EL (cell line): ENCODE results near the gene SF3A2.
A peak's percentile ranks its signal among the peaks of the same experiment; 100 is the strongest.

Experiments
- DNase-seq: peaks from one replicate; pipeline ENCODE4 v3.0.0-alpha.2; 2016

Gene SF3A2

DNA sequence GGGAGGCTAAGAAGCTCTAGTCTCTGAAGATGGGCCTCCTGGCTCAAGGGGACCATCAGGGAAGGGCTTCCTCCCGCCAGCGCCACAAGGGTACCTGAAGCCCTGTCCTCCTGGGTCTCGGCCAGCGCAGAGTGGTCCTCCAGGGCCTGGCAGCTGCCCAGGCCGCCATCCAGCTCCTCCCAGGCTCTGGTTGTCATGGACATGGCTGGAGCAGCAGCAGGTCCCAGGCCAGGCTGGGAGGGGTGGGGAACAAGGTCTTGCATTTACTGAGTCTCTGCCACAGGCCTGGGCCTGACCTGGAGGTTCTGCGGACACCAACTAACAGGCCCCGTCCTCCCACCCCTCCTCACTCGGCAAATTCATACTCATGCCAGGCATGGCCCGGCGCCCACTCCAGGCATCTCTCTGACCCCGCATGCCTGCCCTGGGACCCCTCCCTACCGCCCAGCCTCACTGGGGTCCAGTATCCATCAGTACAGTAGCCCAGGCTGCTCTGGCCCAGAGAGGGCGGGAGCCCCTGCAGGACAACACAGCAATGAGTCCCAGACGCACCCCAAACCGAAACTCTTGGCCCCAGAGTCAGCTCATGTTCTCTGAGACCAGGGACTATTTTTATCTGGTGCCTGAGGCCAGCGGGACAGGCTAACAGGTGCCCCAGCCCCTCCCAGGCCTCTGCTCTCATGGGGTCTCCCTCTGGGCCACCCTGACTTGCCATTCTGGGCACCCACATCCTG is 18.7 kb downstream of the SF3A2 start:
- no peak for DNase-seq

DNA sequence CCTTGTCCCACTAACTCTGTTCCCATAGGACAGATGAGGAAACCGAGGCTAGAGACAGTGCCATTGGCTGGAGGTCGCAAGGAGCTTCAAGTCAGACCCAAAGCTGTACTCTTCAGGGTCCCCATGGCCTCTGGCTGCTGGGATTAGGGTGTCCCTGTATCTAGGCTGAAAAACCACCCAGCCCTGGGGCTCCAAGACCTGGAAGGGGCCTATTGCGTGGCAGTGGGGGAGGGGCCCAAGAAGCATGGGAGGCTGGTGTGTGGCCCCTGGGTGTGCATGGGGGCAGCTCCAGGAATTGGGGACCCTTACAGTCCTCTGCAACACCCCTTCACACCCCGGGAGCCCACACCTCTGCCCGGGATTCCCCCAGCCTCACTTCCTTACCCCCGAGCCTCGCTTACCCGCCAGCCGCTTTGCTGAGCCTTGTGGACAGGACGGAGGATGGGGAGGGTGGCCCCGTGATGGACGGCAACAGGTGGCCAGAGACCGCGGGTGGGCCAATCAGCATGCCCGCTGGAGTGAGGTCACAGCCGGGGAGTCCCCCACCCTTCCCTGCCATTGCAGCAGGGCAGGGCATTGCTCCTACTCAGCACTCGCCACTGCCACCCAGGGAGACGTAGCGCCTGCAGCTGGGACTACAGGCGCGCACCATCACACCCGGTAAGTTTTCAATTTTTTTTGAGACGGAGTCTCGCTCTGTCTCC is 19.5 kb downstream of the SF3A2 start, which contains the start of gene JSRP1:
Gene JSRP1 (minus strand): TSS at position 436 of the 704 bp plus-strand sequence. CDS start 1,103 bp downstream, outside the sequence.
- no peak for DNase-seq

DNA sequence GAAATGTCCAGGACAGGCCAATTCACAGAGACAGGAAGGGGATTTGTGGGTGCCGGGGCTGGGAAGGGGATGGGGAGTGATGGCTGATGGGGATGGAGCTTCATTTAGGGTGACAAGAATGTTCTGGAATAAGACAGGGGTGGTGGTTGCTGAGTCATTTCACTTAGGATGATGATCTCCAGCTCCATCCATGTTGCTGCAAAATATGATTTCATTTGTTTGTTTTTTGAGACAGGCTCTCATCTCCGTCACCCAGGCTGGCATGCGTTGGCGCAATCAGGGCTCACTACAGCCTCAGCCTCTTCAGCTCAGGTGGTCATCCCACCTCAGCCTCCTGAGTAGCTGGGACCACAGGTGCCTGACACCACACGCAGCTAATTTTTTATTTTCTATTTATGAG is 22.7 kb downstream of the SF3A2 start:
- peak; percentile 63 for DNase-seq

DNA sequence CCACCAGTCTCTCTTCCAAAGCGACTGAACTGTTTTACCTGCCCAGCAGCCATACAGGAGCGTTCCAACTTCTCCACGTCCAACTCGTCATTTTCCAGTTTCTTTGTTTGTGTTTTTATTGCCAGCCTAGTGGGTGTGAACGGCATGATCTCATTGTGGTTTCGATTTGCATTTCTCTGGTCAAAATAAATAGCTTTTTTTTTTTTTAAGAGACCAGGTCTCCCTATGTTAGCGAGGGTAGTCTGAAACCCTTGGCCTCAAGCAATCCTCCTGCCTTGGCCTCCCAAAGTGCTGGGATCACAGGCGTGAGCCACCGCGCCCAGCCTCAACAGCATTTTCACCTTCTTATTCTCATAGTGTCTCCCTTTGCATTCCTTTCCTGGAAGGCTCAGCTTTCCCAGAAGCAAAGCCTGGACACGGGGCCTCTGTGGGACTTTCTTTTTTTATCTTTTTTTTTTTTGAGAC is 23.7 kb downstream of the SF3A2 start:
- DNase-seq = peak; percentile 45

DNA sequence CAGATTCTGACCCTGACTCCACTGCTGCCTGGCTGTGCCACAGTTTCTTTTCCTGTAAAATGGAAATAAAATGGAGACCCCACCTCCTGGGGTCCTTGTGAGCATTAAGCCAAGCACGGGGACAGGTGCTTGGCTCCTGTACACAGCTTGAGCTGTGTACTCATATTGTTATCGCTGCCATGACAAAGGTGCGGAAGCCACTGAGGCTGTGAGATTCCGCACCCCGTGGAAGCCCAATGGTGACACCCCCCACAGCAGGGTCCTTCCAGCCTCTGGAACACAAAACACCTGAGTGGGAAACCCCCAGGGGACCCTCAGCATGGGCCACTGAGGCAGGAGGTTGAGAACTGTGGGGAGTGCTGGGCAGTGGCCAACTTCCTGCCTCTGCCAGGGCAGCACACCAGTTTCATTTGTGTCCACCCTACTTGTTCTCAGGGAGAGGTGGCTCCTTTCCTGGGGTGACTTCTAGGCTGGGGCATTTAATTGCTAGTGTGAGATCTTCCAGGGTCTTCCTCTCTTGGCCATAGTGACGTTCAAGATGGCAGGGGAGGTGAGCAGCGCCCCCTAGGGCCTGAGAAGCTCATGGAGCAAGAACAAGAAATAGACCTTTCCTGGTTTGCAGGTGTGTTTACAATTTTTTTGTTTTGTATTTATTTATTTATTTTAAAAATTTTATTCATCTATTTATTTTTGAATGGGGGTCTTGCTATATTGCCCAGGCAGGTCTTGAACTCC is 25.0 kb downstream of the SF3A2 start:
- no peak for DNase-seq

DNA sequence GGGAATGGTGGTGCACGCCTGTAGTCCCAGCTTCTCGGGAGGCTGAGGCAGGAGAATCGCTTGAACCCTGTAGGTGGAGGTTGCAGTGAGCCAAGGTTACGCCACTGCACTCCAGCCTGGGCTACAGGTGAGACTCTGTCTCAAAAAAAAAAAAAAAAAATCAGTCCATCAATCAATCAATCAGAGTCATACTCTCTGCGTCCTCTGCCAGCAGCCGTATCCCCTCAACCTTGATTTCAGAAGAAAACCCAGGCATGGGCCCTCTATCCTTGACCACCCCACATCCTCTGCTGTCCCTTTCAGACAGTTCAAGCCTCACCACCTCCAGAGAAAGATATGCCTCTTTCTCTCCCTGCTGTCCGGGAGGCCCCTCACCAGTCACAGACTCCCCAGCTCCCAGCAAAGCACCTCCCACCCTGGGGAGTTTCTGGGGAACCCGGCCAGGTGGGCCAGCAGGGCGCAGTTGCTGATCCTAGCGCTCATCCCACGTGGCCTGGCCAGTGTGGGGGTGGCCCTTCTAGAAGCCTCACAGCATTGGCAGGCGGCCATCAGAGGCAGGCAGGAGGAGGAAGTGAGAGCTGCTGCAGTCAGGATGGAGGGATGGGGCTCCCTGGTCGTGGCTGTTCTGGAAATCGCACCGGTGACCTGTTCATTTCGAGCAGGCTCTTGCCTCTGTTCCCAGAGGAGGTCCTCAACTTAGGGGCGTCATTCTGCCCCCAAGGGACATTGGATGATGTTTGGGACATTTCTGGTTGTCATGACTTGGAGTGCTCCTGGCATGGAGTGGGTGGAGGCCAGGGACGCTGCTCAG is 29.8 kb downstream of the SF3A2 start:
- DNase-seq = peak; percentile 70

DNA sequence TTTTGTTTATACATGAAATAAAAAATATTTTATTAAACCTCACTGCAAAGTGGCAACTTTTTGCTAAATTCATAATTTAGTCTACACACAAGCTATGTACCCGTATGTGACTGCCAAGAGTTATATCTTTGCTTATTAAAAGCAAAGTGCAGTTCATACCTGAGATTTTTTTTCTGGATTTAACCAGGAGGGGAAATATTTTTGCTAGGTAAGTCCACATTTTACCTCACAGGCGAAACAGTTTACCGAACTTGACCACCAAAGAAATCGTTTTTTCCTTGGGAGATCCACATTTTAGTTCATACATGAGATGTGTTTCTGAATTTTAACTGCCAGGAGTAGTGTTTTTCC is 31.8 kb downstream of the SF3A2 start:
- no peak for DNase-seq

DNA sequence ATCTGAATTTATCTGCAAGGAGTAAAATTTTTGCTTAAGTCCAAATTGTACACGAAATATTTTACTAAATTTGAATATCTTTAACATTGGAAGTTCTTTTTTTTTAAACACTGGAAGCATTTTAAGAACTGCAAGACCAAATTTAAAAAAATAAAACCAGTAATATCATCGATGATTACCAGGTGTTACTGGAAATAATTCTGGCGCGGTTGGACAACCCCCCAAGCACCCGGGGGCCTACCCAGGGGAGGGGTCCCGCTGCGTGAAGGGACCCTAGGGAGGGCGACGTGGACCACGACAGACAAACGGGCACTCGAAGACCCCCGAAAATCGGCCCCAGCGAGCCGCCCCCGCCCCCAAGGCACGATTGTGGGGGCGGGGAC is 32.2 kb downstream of the SF3A2 start:
- no peak for DNase-seq

DNA sequence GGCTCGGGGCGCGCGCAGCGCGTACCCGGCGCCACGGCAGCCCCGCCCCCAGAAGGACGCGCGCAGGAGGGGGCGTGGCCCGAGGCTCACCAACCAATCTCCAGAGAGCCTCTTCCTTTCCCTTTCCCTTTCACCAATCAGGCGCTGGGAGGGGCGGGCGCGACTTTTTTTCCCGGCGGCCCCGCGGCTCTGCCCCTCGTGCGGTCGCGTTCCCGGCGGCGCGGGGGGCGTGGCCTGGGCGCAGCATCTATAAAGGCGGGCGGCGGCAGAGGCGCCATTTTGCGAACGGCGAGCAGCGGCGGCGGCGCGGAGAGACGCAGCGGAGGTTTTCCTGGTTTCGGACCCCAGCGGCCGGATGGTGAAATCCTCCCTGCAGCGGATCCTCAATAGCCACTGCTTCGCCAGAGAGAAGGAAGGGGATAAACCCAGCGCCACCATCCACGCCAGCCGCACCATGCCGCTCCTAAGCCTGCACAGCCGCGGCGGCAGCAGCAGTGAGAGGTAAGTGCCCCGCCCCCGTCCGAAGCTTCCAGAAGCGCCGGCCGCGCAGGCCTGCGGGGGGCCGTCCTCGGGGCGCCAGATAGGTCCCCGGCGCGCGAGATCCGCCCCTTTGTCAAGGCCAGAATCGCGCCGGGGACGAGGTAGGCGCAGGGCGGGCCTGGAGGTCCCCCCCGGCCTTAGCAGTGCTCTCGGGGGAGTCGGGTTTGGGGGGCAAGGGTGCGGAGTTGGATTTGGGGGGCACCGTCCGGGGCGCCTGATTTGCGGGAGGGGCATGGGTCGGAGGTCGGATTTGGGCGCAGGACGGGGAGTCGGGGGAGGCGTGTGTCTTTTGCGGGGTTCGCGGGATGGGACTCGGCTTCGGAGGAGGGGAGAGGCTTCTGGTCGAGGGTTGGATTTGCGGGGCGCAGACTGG is 32.9 kb downstream of the SF3A2 start:
- DNase-seq = peak; percentile 96

DNA sequence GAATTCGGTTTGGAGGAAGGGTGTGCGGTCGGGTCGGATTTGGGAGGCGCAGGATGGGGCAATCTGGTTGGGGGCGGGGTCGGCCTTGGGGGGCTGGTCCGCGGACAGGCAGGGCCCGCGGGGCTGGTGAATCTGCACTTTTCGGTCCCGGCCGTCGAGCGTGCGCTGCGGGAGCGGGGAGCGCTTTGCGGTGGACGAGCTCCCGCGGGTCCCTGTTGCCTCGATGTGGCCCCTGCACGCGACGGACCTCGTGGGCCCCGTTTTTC is 33.5 kb downstream of the SF3A2 start:
- DNase-seq = no peak

DNA sequence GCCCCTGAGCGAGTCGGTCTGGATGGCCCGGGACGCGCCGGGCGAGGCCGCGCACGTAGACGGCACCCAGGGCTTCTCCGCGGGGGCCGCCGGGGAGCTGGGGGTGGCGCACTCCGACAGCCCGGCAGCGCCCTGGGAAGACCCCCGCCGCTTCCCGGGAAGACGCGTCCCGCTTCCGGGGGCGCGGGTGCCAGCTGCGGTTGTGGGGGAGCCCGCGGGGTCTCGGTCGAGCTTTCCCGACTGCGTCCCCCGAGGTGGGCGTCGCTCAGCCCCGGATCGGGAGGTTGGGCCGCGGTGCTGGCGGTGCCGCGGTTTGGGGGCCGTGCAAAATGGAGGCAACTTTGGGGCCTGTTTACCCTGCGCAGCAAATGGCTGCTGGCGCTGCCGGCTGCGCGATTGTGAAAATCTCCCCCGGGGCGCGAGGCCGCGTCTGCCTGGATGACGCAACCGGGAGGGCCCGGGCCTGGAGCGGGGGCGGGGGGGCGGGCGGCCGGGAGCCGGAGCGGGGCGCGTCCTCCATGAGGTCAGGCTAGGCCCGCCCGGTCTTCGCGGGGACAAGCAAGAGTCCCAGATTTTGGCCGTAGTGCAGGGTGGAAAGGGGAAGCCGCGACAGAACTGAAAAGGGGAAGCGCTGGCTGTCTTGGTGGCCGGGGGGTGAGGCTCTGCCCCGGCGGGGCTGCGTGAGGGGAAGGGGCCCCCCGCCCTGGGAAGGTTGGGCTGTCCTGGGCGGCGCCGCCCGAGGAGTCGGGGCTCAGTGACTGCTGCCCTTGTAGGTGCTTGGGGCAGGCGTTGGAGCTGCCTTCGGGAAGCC is 34.0 kb downstream of the SF3A2 start:
- peak; percentile 84 for DNase-seq

DNA sequence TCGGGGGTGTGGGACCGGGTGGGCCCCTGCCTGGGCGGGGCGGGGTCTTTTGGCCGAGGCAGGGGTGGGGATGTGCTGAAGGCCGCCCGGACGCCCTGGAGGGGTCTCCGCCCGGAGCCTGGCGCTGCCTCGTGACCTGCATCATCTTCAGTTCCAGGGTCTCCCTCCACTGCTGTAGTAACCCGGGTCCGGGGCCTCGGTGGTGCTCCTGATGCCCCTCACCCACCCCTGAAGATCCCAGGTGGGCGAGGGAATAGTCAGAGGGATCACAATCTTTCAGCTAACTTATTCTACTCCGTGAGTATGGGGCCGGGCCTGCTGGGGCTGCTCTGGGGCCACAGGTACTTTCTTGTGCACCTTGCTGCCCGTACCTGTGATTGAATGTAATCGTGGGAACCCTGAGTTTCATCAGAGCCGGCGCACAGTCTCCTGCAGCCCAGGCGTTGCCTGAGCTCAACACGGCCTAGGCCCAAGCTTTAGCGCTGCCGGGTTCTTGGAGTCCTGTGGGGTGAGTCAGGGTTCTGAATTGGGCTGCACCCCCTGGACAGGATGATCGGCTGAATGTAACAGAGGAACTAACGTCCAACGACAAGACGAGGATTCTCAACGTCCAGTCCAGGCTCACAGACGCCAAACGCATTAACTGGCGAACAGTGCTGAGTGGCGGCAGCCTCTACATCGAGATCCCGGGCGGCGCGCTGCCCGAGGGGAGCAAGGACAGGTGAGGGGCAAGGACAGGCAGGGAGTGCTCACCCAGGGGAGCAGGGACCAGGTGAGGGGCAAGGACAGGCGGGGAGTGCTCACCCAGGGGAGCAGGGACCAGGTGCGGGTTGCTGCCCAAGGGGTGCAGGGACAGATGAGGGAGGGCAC is 34.8 kb downstream of the SF3A2 start:
- DNase-seq = peak; percentile 91

DNA sequence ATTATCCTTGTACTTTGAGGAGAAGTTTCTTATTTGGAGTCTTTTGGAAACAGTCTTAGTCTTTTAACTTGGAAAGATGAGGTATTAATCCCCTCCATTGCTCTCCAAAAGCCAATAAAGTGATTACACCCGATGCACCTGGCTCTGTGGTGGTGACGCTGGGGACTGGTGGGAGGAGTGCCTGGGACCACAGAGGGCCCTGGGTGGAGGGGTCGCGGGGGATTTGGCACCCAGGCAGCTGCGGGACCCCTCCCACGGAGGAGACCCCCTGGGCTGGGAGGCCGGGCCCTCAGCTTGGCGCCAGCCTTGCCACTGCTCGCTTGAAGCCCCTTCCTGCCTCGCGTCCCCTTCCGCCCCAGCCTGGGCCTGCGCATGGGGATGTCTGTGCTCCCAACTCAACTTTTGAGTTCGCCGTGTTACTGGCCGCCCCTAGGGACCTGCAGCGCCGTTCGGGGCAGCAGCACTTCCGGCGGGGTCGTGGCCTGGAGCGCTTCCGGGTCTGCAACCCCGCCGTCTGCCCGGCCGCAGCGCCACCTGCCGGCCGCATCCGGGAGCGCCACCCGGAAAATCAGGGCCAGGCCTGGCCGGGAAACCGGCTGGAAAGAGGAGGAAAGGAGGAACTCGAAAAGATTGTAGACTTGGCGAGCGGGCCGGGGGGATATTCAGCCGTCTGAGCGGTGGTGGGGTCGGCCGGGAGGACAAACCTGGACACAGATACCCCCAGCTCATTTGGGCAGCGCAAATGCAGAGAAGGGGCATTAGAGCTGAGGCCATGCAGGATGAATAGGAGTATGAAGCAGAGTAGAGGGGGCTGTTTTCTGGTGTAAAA is 36.9 kb downstream of the SF3A2 start:
- peak; percentile 80 for DNase-seq

DNA sequence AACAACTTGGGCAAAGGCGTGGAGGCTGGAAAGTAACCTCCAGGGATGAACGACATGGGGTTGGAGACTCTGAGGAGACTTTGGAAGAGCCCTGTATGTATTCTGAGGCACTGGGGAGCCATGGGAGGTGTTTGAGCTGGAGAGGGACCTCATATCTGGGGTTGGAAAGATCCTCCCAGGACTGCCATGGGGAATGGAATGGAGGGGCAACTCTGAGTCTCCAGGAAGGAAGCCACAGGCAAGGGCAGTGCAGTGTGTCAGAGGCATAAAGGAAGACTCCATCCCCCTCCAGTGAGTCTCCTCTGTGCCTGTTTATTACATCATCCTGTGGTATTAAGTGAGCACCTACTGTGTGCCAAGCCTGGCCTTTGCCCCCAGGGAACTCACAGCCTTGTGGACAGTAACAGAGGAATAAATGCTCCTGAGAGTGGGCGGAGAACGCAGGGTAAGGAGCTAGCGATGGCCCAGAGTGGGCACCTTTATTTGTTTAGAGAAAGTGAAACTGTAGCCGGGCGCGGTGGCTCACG is 37.6 kb downstream of the SF3A2 start:
- DNase-seq = no peak

DNA sequence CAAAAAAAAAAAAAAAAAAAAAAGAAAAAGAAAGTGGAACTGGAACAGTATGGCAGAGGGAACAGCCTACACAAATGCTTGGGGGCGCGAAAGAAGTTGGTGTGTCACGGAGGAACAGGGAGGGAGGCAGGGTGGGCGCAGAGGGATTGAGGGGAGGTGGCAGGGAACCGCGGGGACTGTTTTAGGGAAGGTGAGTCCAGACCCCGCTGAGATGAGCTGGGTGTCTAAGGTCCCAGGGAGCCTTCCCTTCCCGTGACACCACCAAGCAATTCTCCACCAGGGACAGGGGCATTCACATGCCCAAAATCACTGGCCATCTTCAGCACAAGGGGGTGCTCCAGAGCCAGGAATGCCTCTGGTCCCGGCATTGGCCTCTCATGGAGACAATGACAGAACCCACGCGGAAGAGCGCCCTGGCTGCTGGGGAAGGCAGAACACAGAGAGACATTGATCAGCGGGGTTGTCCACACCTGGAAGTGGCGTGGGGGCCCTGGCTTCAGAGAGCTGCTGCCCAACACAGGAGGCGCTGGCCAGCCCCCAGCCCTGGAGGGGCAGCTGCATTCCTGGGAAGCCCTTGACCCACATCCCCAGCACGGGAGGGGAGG is 38.4 kb downstream of the SF3A2 start:
- peak; percentile 66 for DNase-seq

DNA sequence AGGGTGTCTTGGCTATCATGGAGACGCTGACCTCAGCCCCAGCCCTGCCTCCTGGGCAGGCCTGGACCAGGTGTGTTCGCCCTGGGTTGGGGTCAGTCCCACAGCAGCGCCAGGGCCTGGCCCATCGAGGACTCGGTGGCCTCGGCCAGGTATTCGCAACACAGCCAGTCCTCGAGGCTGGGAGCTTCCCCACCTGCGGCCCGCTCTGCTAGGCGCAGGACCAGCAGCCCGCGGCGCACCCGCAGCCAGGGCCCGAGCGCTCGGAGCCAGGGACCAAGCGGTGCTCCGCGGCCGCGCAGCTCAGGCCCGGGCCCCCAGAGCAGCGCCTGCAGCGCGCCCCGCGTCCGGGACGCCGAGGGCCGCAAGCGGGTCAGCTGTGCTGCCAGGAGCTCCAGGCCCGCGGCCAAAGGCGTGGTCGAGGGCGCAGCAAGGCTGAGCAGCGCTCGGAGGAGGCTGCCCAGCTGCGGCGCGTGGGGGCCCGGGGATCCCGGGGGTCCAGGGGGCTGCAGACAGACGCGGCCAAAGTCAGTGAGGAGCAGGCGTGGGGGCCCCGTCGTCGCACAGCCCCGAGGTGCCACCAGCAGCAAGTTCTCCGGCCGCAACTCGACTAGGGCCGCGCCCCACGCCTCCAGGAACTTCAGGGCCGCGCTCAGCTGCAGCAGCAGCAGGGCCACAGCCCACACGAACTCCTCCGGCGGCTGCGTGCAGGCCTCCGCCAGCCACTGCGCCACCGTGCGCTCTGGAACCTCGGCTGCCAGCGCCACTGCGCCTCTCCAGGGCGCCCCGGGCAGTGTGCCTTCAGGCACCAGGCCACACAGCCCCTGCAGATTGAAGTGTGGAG is 39.2 kb downstream of the SF3A2 start:
- DNase-seq = no peak

DNA sequence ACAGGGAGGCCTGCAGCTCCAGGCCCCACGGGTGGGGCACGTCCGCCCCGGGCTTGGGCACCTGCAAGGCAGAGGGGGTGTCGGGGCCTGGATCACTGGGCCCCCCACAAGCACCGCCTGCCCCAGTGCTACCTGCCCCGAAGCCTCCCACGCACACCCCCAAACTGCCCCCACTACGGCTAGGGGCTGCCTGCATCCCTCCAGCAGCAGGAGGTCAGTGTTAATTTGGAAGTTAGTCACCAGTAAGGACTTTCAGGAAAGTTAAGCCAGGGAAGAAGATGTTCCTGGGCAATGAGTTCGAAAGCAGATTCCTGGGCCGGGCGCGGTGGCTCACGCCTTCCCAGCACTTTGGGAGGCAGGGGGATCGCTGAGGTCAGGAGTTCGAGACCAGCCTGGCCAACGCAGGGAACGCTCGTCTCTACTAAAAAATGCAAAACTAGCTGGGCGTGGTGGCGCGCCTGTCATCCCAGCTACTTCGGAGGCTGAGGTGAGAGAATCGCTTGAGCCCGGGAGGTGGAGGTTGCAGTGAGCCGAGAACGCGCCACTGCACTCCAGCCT is 39.9 kb downstream of the SF3A2 start:
- DNase-seq = no peak
